Measurements from ENCODE around the gene CARD14.
"Not testable (repeated sequence)": the region's sequence is repeated elsewhere in the genome, so short reads cannot be mapped to it uniquely, and the experiment has no call there.

The CARD14 gene

DNA sequence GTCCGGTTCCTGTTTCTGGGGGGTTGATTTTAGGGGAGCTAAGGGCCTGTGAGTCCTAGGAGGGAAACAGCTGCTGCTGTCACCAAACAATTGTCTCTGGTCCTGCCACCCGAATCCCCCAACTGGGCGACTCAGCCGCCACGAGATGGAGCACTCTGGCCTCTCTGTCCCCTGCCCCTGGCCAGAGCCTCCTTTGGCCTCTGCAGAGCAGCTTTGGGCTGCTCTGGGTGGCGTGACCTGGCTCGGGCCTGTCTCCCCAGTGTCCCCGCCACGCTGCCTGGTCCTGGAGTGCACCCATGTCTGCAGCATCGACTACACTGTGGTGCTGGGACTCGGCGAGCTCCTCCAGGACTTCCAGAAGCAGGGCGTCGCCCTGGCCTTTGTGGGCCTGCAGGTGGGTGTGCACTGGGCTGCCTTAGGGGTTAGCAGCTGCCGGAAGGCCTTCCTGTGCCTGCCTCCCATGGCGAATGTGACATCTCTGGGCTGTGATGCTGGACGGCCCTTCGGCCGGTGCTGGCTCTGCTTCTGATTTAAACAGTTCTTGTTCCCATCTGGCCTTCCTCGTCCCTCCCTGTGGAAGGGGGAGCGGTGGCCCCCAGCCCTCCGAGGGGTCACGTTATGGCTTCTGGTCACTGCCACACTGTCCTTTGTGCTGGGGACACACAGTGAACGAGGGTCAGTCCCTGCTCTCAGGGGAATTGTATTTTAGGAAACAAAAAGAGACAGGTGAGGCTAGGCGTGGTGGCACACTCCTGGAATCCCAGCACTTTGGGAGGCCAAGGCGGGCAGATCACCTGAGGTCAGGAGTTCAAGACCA is 79.3 kb downstream of the CARD14 start:
- DNase-seq (ENCODE audit: low read depth, low spot score): no peak

DNA sequence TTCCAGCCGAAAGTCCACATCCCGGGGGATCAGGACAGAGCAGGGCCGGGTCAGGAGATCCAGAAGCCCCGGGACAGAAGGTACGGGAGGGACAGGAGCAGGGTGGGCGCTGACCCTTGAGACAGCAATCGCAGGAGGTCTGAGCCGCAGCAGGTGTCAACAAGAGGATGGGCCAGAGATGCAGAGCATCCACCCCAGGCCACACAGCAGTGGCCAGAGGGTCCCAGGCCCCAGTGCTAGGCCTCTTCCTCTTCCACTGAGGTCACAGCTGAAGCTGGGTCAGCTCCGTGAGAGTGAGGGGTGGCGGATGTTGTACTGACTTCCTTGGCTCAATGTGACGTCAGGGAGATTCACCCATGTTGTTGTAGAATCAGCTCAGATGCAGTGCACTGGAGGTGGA is 82.1 kb downstream of the CARD14 start:
- no peak for DNase-seq (ENCODE audit: low read depth, low spot score)

- no peak for DNase-seq (ENCODE audit: low read depth, low spot score)
Observed at GRCh38 chr17:80252871-80253270, 83.0 kb downstream of the CARD14 start.

DNA sequence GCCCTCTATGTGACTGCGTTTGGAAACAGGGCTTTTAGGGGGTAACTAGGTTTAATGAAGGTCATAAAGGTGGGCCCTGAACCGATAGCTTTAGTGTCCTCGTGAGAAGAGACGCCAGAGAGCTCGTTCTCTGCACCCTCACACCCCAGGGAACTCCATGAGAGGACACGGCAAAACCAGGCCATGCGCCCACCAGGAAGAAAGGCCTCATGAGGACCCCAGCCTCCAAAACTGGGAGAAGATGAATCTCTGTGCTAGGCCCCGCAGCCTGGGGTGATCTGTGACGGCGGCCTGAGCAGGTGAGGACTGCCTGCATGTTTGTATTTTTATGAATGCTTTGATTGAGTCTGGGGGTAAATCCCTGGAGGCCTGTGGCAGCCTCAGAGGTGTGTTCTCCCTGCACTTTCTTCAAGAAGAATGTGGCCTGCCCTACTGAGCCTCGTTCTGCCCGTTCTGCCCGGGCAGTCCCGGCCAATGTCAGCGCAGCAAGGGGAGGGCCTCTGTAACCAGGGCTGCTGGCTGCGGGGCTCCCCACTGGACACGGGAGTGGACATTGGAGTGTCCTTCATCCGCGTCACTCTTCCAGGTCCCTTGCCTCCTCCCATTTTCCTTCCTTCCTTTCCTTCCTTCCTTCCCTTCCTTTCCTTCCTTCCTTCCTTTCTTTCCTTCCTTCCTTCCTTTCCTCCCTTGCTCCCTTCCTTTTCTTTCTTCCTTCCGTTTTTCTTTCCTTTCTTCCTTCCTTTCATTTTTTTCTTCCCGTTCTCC is 84.0 kb downstream of the CARD14 start:
- no peak for DNase-seq (ENCODE audit: low read depth, low spot score)

DNA sequence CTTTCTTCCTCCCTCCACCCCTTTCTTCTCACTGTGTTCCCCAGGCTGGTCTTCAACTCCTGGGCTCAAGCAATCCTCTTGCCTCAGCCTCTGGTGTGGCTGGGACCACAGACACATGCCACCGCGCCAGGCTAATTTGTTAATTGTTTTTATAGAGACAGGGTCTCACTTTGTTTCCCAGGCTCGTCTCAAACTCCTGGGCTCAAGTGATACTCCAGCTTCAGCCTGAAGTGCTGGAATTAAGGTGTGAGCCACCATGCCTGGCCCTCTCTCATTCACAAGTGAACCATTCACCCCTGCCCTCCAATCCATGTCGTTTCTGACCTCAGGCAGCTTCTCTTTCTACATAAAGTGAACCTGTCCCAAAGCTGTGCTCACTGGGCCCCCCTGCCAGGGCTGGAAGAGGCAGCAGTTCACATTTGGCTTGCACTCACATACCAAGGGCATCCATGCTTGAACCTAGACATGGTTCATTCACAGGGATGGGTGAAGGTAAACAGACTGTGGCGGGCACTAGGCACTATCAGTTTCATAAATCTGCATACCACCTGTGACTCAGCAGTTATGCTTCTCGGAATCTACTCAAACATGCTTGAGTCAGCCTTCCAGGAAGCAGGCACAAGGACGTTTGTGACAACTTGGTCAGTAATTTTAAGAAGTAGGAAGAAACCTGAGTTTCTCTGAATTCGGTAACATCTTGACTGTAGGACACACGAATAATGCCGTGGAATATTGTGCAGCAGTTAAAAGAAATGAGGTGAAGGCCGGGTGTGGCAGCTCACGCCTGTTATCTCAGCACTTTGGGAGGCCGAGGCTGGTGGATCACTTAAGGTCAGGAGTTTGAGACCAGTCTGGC is 84.8 kb downstream of the CARD14 start:
- no peak for DNase-seq (ENCODE audit: low read depth, low spot score)

- DNase-seq (ENCODE audit: low read depth, low spot score): no peak
Observed at GRCh38 chr17:80256034-80256350, 86.2 kb downstream of the CARD14 start.

- DNase-seq (ENCODE audit: low read depth, low spot score): no peak
Observed at GRCh38 chr17:80257716-80258213, 87.9 kb downstream of the CARD14 start.

- not testable (repeated sequence) for DNase-seq (ENCODE audit: low read depth, low spot score)
Observed at GRCh38 chr17:80258296-80258695, 88.5 kb downstream of the CARD14 start.
